NB4 (cell line): ENCODE results near the gene ROBO2.

ENCODE experiments used
- DNase-seq: peaks from one replicate; pipeline ENCODE4 v3.0.0; 2010; ENCODE audit warnings: low read depth
- H3K4me3 ChIP-seq: one replicate; pipeline ENCODE4 v1.5.1; 2011; ENCODE audit warnings: mild to moderate bottlenecking, low read depth, low read length, moderate library complexity
- MAX ChIP-seq: IDR thresholded peaks from 2 replicates; pipeline ENCODE4 v1.6.1; 2011; ENCODE audit warnings: low read depth, low read length
- MYC ChIP-seq: IDR thresholded peaks from 2 replicates; pipeline ENCODE4 v1.6.1; 2011; ENCODE audit warnings: low read depth, low read length
- POLR2A ChIP-seq: IDR thresholded peaks from 2 replicates; pipeline ENCODE4 v1.6.1; 2011; ENCODE audit warnings: mild to moderate bottlenecking; ENCODE audit not compliant: insufficient read length; ENCODE audit errors: extremely low read depth
- TF ChIP-seq, protein P1 (sequence below): IDR thresholded peaks from one replicate; pipeline ENCODE4 v1.5.1; 2012; ENCODE audit warnings: low read depth, low read length

The ROBO2 gene

DNA sequence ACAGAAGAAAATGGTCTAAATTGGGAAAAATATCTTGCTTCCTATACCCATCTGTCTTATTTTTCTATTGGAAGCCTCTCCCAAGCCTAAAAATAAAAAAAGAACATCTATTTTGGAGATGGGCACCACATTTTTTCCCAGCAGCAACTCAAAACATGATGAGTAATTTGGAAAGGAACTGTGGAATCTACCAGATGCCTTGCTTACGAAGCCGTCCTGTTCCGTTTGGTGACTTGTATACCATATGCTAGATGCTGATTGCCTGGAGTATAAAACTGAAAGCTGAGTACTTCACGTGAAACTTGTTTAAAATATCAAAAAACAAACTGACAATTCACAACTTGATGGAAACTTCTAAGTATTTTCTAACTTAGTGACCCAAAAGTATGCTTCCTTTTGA is 491.0 kb downstream of the ROBO2 start:
- TF ChIP-seq MYC (no peak), POLR2A (no peak), MAX (no peak)
- TF ChIP-seq, protein P1, sequence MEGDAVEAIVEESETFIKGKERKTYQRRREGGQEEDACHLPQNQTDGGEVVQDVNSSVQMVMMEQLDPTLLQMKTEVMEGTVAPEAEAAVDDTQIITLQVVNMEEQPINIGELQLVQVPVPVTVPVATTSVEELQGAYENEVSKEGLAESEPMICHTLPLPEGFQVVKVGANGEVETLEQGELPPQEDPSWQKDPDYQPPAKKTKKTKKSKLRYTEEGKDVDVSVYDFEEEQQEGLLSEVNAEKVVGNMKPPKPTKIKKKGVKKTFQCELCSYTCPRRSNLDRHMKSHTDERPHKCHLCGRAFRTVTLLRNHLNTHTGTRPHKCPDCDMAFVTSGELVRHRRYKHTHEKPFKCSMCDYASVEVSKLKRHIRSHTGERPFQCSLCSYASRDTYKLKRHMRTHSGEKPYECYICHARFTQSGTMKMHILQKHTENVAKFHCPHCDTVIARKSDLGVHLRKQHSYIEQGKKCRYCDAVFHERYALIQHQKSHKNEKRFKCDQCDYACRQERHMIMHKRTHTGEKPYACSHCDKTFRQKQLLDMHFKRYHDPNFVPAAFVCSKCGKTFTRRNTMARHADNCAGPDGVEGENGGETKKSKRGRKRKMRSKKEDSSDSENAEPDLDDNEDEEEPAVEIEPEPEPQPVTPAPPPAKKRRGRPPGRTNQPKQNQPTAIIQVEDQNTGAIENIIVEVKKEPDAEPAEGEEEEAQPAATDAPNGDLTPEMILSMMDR = no peak
- H3K4me3 ChIP-seq = no peak overlapping the region
- no peak for DNase-seq

- TF ChIP-seq MYC (no peak), POLR2A (no peak), MAX (no peak)
- TF ChIP-seq, protein P1 = no peak
- no peak overlapping the region for H3K4me3 ChIP-seq
- DNase-seq = no peak
Measured at GRCh38 chr3:77535116-77535515, 495.2 kb downstream of the ROBO2 start.

DNA sequence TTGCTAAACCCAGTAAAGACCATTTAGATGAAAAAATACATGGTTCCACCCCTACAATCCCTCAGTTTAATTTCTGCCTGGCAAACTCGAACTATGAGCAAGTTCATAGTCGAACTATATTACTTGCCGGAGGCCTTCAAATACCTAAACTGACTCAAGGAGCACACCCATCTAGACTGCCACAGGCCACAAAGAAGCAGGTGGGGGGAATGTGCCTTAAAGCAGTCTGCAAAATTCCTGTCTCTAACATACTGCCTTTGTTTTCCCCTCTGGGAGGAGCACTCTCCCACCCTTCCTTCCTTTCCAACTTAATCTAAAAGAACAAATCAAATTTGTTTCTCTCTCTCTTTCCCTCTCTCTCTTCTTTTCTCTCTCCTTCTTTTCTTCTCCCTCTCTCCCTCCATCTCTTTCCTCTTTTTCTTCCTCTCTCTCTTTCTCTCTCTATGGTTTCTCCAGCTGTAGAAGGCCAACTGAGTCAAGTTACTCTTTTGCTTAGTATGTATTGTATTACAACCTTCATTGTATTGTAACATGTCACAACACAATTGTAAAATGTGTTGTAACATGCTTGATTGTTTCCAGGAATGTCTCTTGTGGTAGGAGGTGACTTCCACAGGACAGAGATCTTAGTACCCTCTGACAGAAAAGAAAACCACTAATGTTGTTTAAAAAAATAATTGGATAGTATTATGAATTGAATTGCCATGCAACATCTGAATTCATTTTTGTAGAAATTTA is 496.3 kb downstream of the ROBO2 start:
- H3K4me3 ChIP-seq = no peak overlapping the region
- no peak for DNase-seq
- no peak for TF ChIP-seq MAX
- no peak for TF ChIP-seq POLR2A

GRCh38 chr3:77539014-77539413 is 499.1 kb downstream of the ROBO2 start:
- TF ChIP-seq, protein P1 = no peak
- TF ChIP-seq POLR2A (no peak), MYC (no peak), MAX (no peak)
- no peak overlapping the region for H3K4me3 ChIP-seq
- no peak for DNase-seq

DNA sequence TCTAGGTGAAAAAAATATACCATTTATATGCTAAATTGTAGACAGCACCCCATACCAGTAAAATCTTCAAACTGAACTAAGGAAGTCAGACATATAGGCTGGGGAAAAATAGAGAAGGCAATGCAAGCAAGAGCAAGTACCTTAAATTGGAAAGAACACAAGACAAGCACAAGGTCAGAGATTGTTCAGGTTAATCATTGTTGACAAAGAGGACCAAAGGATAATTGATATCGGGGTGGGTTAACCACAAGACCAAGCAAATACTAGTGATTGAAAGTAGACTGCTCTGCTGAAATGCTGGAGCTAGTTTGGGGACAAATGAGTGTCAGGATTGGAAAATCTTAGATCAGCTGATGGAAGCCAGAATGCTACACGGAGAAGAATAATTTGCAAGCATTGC is 499.8 kb downstream of the ROBO2 start:
- TF ChIP-seq MAX (no peak), POLR2A (no peak), MYC (no peak)
- TF ChIP-seq, protein P1 = no peak
- no peak overlapping the region for H3K4me3 ChIP-seq
- no peak for DNase-seq

- H3K4me3 ChIP-seq = no peak overlapping the region
- TF ChIP-seq MAX (no peak), POLR2A (no peak), MYC (no peak)
- TF ChIP-seq, protein P1 = no peak
- DNase-seq = no peak
Measured at GRCh38 chr3:77541203-77541922, 501.5 kb downstream of the ROBO2 start.
